Neuron (in vitro differentiated cells): ENCODE data around the gene ATG9B.
A peak's percentile ranks its signal among the peaks of the same experiment; 100 is the strongest.

Experiments used
- H2AFZ ChIP-seq: one replicate; pipeline ENCODE4 v1.6.1; 2013; ENCODE audit warnings: low read depth, mild to moderate bottlenecking, inconsistent platforms, low read length, moderate library complexity
- H3K27me3 ChIP-seq: one replicate; pipeline ENCODE4 v1.6.1; 2013; ENCODE audit warnings: low read length; ENCODE audit not compliant: insufficient read depth
- H3K36me3 ChIP-seq: one replicate; pipeline ENCODE4 v1.6.1; 2013; ENCODE audit warnings: low read length; ENCODE audit not compliant: insufficient read depth
- H3K4me1 ChIP-seq: one replicate; pipeline ENCODE4 v1.6.1; 2013; ENCODE audit warnings: low read length; ENCODE audit not compliant: insufficient read depth
- H3K4me3 ChIP-seq: 2 replicates; pipeline ENCODE4 v1.5.1; 2013; ENCODE audit warnings: mild to moderate bottlenecking, low read length, moderate library complexity
- H3K9me3 ChIP-seq: one replicate; pipeline ENCODE4 v1.6.1; 2013; ENCODE audit warnings: low read length

The ATG9B gene

DNA sequence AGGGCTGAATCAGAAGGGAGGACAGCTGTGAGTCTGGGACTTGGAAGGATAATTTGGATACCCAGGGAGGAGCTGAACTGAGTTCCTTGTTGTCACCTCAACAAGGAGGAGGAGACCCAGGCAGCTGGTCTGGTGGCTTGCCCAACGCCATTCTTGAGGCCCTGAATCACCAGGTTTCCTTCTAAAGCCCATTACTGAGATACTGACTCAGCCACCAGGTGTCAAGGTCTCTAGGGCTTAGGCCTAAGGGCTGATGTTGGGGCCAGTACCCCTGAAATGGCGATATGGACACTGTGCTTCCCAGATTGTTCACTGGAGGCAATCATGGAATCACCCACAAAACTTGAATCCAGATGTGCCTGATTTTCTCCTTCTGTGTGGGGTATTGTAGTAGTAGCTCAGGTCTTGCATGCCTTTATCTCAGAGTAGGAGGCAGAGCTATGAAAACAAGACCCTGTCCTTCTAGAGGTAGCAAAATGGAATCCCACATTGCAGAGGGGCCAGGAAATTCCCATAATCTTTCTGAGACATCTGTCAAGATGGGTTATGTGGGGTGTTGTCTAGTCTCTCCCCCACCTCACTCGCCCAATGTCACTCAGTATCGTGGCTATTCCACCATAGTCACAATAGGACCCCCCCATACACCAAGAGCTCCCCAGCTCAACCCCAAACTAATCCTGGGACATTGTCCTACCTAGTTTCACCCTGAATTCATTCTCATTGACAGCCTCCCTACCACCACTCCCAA is 1.8 kb upstream of the ATG9B start:
- Histone ChIP-seq H3K4me1 (peaks cover 11% of the 10 kb centered on the region), H2AFZ (no peak overlapping the region), H3K9me3 (no peaks in the 10 kb centered on the region), H3K36me3 (no peaks in the 10 kb centered on the region), H3K27me3 (no peaks in the 10 kb centered on the region), H3K4me3 (no peak overlapping the region)

GRCh38 chr7:151023232-151023631 is 1.1 kb downstream of the ATG9B start:
- no peaks in the 10 kb centered on the region for H3K36me3 ChIP-seq
- H3K27me3 ChIP-seq: no peaks in the 10 kb centered on the region
- H3K4me1 ChIP-seq: peaks cover 20% of the 10 kb centered on the region
- no peak overlapping the region for H2AFZ ChIP-seq
- no peaks in the 10 kb centered on the region for H3K9me3 ChIP-seq
- H3K4me3 ChIP-seq: no peak overlapping the region

DNA sequence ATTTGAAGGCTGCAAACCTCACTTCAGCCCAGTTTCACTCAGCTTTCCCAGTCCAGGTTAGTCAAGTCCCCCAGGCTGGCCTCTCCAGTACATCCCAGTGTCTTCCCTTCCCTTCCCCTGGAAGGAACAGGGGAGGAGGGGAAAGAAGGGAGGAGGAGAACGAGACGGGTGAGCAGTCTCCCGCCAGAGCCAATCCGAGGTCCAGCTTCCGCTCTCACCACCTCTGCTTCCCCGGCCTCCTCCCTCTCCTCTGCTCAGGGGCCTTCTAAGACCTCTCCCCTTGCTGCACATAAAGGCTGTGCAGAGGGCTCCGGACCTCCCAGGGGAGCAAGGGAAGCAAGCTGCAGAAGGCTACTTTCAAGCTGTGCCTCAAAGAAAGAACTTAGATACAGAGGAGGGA is 4.1 kb downstream of the ATG9B start:
- Histone ChIP-seq H3K36me3 (no peaks in the 10 kb centered on the region), H3K4me3 (peak overlapping the region; percentile 12), H3K9me3 (no peaks in the 10 kb centered on the region), H3K27me3 (no peaks in the 10 kb centered on the region), H2AFZ (peak overlapping the region; percentile 27), H3K4me1 (peaks cover 18% of the 10 kb centered on the region)

GRCh38 chr7:151019130-151019447 is 5.2 kb downstream of the ATG9B start:
- Histone ChIP-seq H3K4me3 (no peak overlapping the region), H2AFZ (no peak overlapping the region), H3K9me3 (no peaks in the 10 kb centered on the region), H3K27me3 (no peaks in the 10 kb centered on the region), H3K36me3 (no peaks in the 10 kb centered on the region), H3K4me1 (peaks cover 18% of the 10 kb centered on the region)

DNA sequence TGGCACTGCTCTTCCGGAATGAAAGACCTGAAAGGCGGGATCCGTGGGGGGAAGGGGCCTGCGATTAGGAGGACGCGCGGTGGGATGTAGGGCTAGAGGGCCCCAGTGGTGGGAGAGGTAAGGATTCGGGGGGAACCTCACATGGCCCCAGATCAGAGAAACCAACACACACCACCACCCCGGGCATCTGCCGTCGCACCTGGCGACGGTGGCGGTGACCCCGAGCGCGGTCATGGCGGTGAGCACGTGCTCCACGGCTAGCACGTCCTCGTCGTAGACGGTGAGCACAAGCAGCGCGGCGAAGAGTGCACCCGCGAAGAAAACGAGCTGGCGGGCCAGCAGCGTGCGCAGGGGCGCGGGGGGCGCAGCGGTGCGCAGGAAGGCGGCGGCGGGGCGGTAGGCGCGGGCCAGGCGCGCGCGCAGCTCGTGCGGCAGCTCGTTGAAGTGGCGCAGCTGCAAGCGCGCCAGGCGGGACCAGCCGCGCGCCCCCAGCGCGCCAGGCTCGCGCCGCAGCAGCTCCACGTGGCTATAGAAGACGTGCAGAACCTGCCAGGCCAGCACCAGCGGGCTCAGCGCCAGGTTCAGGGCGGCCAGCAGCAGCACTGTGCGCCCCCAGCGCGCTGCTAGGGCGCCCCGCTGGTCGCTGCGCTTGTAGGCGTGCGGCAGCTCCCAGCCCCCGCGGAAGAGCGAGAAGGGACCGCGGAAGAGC is 5.7 kb downstream of the ATG9B start:
- Histone ChIP-seq H3K4me3 (no peak overlapping the region), H2AFZ (peak overlapping the region; percentile 5)

GRCh38 chr7:151017953-151018420 is 6.3 kb downstream of the ATG9B start:
- H3K9me3 ChIP-seq: no peaks in the 10 kb centered on the region
- no peaks in the 10 kb centered on the region for H3K27me3 ChIP-seq
- H2AFZ ChIP-seq: peak overlapping the region; percentile 5
- peaks cover 18% of the 10 kb centered on the region for H3K4me1 ChIP-seq
- H3K4me3 ChIP-seq: peak overlapping the region; percentile 29
- H3K36me3 ChIP-seq: no peaks in the 10 kb centered on the region

More for the DNA sequence above, 5.7 kb downstream of the ATG9B start:
- Histone ChIP-seq H3K4me1 (peaks cover 18% of the 10 kb centered on the region), H3K9me3 (no peaks in the 10 kb centered on the region), H3K27me3 (no peaks in the 10 kb centered on the region), H3K36me3 (no peaks in the 10 kb centered on the region)

GRCh38 chr7:151017370-151017952 is 6.8 kb downstream of the ATG9B start:
- H3K36me3 ChIP-seq: no peaks in the 10 kb centered on the region
- H3K9me3 ChIP-seq: no peaks in the 10 kb centered on the region
- H2AFZ ChIP-seq: peak overlapping the region; percentile 5
- H3K4me1 ChIP-seq: peaks cover 18% of the 10 kb centered on the region
- peak overlapping the region; percentile 29 for H3K4me3 ChIP-seq
- no peaks in the 10 kb centered on the region for H3K27me3 ChIP-seq

- no peaks in the 10 kb centered on the region for H3K36me3 ChIP-seq
- peaks cover 18% of the 10 kb centered on the region for H3K4me1 ChIP-seq
- H3K27me3 ChIP-seq: no peaks in the 10 kb centered on the region
- no peak overlapping the region for H2AFZ ChIP-seq
- no peaks in the 10 kb centered on the region for H3K9me3 ChIP-seq
- no peak overlapping the region for H3K4me3 ChIP-seq
Observed at GRCh38 chr7:151016942-151017341, 7.4 kb downstream of the ATG9B start.

DNA sequence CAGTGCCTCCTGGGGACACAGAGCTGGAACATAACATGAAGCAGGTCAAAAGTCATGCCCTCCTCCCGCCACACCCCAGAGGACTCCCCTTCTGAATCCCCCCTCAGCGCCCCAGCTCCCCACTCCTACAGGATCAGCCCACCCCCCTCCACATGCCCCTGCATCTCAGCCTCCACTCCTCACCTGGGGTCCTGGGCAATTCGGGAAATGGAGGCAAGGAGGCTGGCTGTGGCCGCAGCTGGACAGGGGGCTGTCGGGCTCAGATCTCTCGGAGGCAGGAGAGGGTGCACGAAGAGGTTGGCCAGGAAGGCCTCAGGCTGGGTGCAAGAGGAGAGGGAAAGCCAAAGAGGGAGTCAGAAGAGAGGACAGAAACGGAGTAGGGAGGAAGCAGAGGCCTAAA is 7.8 kb downstream of the ATG9B start:
- H2AFZ ChIP-seq: no peak overlapping the region
- H3K27me3 ChIP-seq: no peaks in the 10 kb centered on the region
- H3K9me3 ChIP-seq: no peaks in the 10 kb centered on the region
- H3K4me1 ChIP-seq: peaks cover 18% of the 10 kb centered on the region
- no peak overlapping the region for H3K4me3 ChIP-seq
- no peaks in the 10 kb centered on the region for H3K36me3 ChIP-seq

DNA sequence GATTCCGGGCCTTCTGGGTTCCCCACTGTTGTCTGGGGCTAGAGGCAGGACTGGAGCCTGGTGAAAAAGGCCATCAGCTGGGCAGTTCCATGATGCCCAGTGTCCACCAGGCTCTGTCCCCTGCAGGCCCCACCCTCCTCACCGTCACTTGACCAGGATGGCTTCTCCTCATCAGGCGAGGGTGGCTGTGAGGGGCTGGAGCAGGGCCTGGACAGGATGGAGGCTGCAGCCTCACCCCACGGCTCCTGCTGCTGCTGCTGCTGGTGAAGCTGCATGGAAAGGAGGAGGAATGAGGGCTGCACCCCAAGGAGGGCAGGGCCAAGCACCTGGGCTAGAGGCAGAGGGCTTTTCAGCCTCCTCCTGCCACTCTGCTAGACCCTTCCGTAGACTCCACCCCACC is 8.3 kb downstream of the ATG9B start:
- Histone ChIP-seq H3K9me3 (no peaks in the 10 kb centered on the region), H3K27me3 (no peaks in the 10 kb centered on the region), H3K36me3 (no peaks in the 10 kb centered on the region), H2AFZ (no peak overlapping the region), H3K4me3 (no peak overlapping the region), H3K4me1 (peaks cover 16% of the 10 kb centered on the region)

GRCh38 chr7:151014950-151015349 is 9.3 kb downstream of the ATG9B start:
- H3K36me3 ChIP-seq: no peaks in the 10 kb centered on the region
- H3K4me3 ChIP-seq: no peak overlapping the region
- H3K27me3 ChIP-seq: no peaks in the 10 kb centered on the region
- H3K9me3 ChIP-seq: no peaks in the 10 kb centered on the region
- H3K4me1 ChIP-seq: peaks cover 12% of the 10 kb centered on the region
- H2AFZ ChIP-seq: no peak overlapping the region

- H3K27me3 ChIP-seq: no peaks in the 10 kb centered on the region
- no peak overlapping the region for H2AFZ ChIP-seq
- H3K36me3 ChIP-seq: no peaks in the 10 kb centered on the region
- H3K4me1 ChIP-seq: peaks cover 11% of the 10 kb centered on the region
- no peak overlapping the region for H3K4me3 ChIP-seq
- H3K9me3 ChIP-seq: no peaks in the 10 kb centered on the region
Observed at GRCh38 chr7:151013733-151014497, 10.4 kb downstream of the ATG9B start.

GRCh38 chr7:151013356-151013732 is 10.9 kb downstream of the ATG9B start:
- no peaks in the 10 kb centered on the region for H3K9me3 ChIP-seq
- peaks cover 11% of the 10 kb centered on the region for H3K4me1 ChIP-seq
- H3K4me3 ChIP-seq: no peak overlapping the region
- no peaks in the 10 kb centered on the region for H3K36me3 ChIP-seq
- no peak overlapping the region for H2AFZ ChIP-seq
- no peaks in the 10 kb centered on the region for H3K27me3 ChIP-seq
